Activated CD8-positive, alpha-beta memory T cell treated with anti-CD3 and anti-CD28 coated beads for 4 hours (primary cell): ENCODE data around the gene COP1.

Experiments used
- DNase-seq, 2 donors: peaks; one replicate each; pipeline ENCODE4 v3.0.0-alpha.2; 2020; ENCODE audit warnings: low read depth in 2 of 2

COP1 gene

GRCh38 chr1:175895966-175896365 is 311.1 kb downstream of the COP1 start:
- DNase-seq = no peak
